ENCODE data around the gene INO80. TPM values are rescaled to one million over a fixed set of nuclear protein-coding genes. Genes with fewer than 3 reads are reported as not detected.

The INO80 gene
- total RNA-seq, 1 donor from 2014 or later = 20.9 TPM

GRCh38 chr15:40937762-40938535, 178.1 kb downstream of the INO80 start:
- DNase-seq (ENCODE audit: extremely low spot score, unreplicated experiment) = no peak
- TF ChIP-seq CTCF (IDR thresholded peaks at IDR 0.05) = peak; percentile 53
- H3K4me3 Mint-ChIP-seq (ENCODE audit: unreplicated experiment) = no peak overlapping the region
- peaks cover 3% of the 10 kb centered on the region for H3K27me3 Mint-ChIP-seq (ENCODE audit: unreplicated experiment)
- H3K9me3 Mint-ChIP-seq (ENCODE audit: unreplicated experiment) = no peaks in the 10 kb centered on the region
- H3K27ac Mint-ChIP-seq (ENCODE audit: unreplicated experiment) = no peak overlapping the region
- H3K4me1 Mint-ChIP-seq (ENCODE audit: unreplicated experiment) = peaks cover 28% of the 10 kb centered on the region
- no peaks in the 10 kb centered on the region for H3K36me3 Mint-ChIP-seq (ENCODE audit: unreplicated experiment)

- Mint-ChIP-seq H3K4me1 (ENCODE audit: unreplicated experiment) (peaks cover 20% of the 10 kb centered on the region), H3K4me3 (ENCODE audit: unreplicated experiment) (no peak overlapping the region), H3K27me3 (ENCODE audit: unreplicated experiment) (peaks cover 9% of the 10 kb centered on the region), H3K36me3 (ENCODE audit: unreplicated experiment) (no peaks in the 10 kb centered on the region), H3K9me3 (ENCODE audit: unreplicated experiment) (no peaks in the 10 kb centered on the region), H3K27ac (ENCODE audit: unreplicated experiment) (no peak overlapping the region)
- no peak for DNase-seq (ENCODE audit: extremely low spot score, unreplicated experiment)
- no peak for TF ChIP-seq CTCF (IDR thresholded peaks at IDR 0.05)
Measured at GRCh38 chr15:40936709-40937666, 179.1 kb downstream of the INO80 start.

GRCh38 chr15:40936234-40936708, 179.8 kb downstream of the INO80 start:
- H3K36me3 Mint-ChIP-seq (ENCODE audit: unreplicated experiment) = no peaks in the 10 kb centered on the region
- H3K27me3 Mint-ChIP-seq (ENCODE audit: unreplicated experiment) = peaks cover 15% of the 10 kb centered on the region
- no peak for DNase-seq (ENCODE audit: extremely low spot score, unreplicated experiment)
- H3K4me3 Mint-ChIP-seq (ENCODE audit: unreplicated experiment) = no peak overlapping the region
- no peaks in the 10 kb centered on the region for H3K9me3 Mint-ChIP-seq (ENCODE audit: unreplicated experiment)
- H3K4me1 Mint-ChIP-seq (ENCODE audit: unreplicated experiment) = peaks cover 18% of the 10 kb centered on the region
- TF ChIP-seq CTCF (IDR thresholded peaks at IDR 0.05) = no peak
- H3K27ac Mint-ChIP-seq (ENCODE audit: unreplicated experiment) = no peak overlapping the region

GRCh38 chr15:40934457-40934856, 181.6 kb downstream of the INO80 start:
- H3K4me3 Mint-ChIP-seq (ENCODE audit: unreplicated experiment) = no peak overlapping the region
- H3K27me3 Mint-ChIP-seq (ENCODE audit: unreplicated experiment) = peaks cover 31% of the 10 kb centered on the region
- no peaks in the 10 kb centered on the region for H3K9me3 Mint-ChIP-seq (ENCODE audit: unreplicated experiment)
- H3K4me1 Mint-ChIP-seq (ENCODE audit: unreplicated experiment) = peaks cover 21% of the 10 kb centered on the region
- no peak for DNase-seq (ENCODE audit: extremely low spot score, unreplicated experiment)
- no peaks in the 10 kb centered on the region for H3K36me3 Mint-ChIP-seq (ENCODE audit: unreplicated experiment)
- TF ChIP-seq CTCF (IDR thresholded peaks at IDR 0.05) = no peak
- no peak overlapping the region for H3K27ac Mint-ChIP-seq (ENCODE audit: unreplicated experiment)

- H3K4me1 Mint-ChIP-seq (ENCODE audit: unreplicated experiment) = peaks cover 29% of the 10 kb centered on the region
- peaks cover 34% of the 10 kb centered on the region for H3K27me3 Mint-ChIP-seq (ENCODE audit: unreplicated experiment)
- TF ChIP-seq CTCF (IDR thresholded peaks at IDR 0.05) = no peak
- no peak for DNase-seq (ENCODE audit: extremely low spot score, unreplicated experiment)
- no peaks in the 10 kb centered on the region for H3K9me3 Mint-ChIP-seq (ENCODE audit: unreplicated experiment)
- no peak overlapping the region for H3K27ac Mint-ChIP-seq (ENCODE audit: unreplicated experiment)
- no peak overlapping the region for H3K4me3 Mint-ChIP-seq (ENCODE audit: unreplicated experiment)
- no peaks in the 10 kb centered on the region for H3K36me3 Mint-ChIP-seq (ENCODE audit: unreplicated experiment)
Measured at GRCh38 chr15:40933517-40933902, 182.6 kb downstream of the INO80 start.

Data from osteocyte (in vitro differentiated cells).